ENCODE results near the gene ADRA1B.

DNA sequence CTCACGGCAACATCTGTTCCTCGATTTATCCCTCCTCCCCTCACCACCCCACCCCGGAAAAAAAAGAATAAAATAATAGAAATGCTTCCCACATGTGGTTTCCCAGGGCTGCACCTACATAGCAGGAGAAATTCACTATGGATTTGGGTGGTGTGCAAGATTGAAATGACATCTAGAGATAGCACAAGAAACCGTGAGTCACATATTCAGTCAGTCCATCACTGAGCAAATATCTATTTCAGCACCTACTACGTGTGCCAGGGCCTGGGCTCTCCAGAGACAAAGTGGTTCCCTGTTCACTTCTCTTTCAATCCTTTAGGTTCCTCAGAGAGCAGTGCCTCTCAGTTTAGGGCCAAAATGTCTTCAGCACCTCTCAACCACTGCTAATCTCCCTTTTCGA, 47.7 kb downstream of the ADRA1B start:
- TF ChIP-seq TCF12 (IDR thresholded peaks at IDR 0.05; ENCODE audit: low read depth) (no peak), RAD21 (IDR thresholded peaks at IDR 0.05; ENCODE audit: low read depth) (no peak), TAF1 (IDR thresholded peaks at IDR 0.05; ENCODE audit: low read depth) (no peak)
